GM12801 (cell line): Measurements from ENCODE around the gene PRDM16.

Source experiments
- TF ChIP-seq, protein P1 (sequence below): IDR thresholded peaks from one replicate; pipeline ENCODE4 v1.5.1; 2011; ENCODE audit warnings: control low read depth; ENCODE audit not compliant: insufficient read length; ENCODE audit errors: extremely low read depth

PRDM16 gene

DNA sequence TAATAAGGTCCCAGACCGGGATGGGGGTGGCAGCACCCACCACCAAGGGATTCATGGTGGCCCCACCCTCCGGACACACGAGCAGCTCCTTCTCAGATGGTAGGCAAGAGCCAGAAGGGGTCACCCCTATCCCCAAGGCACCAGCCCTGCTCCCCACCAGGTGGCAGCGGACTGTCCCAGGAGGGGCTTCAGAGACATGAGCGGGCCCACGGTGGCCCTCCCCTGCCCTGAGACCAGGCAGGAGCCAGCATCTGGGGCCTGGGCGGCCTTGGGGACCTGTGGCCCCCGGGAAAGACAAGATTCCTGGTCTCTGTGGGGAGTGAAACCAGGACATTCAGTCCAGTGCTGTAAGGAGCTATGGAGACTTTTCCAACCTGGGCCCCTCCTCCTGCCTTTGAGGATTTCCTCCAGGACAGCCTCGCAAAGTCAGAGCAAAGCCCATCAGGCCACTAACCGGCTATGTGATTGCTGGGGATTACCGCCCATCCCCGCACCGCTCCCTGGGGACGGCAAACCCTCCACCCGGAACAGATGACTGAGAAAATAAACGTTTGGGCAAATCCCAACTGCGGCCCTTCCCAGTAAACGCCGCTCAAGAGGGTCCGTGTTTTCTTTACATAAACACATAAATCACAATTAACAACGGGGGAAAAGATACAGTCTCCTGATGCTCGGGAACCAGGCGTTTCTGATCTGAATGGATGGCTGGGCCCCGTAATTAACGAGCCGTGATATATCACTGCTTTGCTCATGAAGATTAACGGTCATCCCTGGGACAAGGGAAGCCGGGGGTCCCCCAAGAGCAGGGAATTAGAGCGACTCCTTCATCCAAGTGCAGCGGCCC lies 334.6 kb downstream of the PRDM16 start:
- TF ChIP-seq, protein P1, sequence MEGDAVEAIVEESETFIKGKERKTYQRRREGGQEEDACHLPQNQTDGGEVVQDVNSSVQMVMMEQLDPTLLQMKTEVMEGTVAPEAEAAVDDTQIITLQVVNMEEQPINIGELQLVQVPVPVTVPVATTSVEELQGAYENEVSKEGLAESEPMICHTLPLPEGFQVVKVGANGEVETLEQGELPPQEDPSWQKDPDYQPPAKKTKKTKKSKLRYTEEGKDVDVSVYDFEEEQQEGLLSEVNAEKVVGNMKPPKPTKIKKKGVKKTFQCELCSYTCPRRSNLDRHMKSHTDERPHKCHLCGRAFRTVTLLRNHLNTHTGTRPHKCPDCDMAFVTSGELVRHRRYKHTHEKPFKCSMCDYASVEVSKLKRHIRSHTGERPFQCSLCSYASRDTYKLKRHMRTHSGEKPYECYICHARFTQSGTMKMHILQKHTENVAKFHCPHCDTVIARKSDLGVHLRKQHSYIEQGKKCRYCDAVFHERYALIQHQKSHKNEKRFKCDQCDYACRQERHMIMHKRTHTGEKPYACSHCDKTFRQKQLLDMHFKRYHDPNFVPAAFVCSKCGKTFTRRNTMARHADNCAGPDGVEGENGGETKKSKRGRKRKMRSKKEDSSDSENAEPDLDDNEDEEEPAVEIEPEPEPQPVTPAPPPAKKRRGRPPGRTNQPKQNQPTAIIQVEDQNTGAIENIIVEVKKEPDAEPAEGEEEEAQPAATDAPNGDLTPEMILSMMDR: no peak

DNA sequence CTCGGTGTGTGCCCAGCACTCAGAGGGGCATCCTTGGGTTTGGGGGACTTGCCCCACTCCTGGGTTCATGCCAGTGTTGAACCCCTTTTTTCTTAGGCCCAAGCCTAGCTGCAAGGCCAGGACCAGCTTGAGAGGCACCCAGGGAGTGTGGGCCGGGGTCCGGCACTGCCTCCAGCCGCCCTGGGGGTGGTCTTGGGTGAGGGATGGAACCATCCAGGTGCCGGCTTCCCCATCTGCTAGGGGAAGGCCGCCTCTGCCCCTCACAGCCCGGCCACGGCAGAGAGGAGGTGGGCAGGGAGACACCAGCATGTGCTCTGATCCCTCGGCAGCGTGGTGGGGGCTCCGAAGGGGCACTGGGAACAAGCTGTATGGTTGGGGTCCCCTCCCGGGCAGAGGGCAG lies 335.3 kb downstream of the PRDM16 start:
- TF ChIP-seq, protein P1: no peak

DNA sequence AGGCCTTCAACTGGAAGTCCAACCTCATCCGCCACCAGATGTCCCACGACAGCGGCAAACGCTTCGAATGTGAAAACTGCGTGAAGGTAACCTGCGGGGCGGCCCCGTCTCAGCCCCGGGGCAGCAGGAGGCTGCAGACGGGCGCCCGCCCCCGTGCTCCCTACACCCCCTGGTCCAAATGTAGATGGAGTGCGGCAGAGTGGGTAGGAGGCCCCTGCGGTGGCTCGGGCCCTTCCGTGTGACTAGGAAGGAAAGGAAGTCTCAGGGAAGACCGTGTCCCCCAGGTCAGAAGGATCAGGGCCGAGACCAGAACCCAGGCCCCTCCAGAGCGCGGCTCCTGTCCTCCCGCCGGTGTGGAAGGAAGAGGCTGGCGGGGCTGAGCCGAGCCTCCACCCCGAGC lies 335.8 kb downstream of the PRDM16 start:
- TF ChIP-seq, protein P1: no peak

DNA sequence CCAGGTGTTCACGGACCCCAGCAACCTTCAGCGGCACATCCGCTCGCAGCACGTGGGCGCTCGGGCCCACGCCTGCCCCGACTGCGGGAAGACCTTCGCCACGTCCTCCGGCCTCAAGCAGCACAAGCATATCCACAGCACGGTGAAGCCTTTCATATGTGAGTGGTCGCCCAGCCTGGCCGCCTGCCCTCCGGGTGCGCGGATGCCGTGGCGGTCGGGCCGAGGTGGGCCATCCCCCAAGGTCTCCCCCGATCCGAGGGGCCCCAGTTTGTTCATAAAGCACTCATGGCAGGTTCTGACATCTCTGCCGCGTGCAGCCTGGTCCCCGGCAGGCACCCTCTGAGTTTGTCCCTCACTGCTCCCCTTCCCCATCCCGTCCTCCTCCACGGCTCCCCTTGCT lies 336.5 kb downstream of the PRDM16 start:
- TF ChIP-seq, protein P1: no peak

DNA sequence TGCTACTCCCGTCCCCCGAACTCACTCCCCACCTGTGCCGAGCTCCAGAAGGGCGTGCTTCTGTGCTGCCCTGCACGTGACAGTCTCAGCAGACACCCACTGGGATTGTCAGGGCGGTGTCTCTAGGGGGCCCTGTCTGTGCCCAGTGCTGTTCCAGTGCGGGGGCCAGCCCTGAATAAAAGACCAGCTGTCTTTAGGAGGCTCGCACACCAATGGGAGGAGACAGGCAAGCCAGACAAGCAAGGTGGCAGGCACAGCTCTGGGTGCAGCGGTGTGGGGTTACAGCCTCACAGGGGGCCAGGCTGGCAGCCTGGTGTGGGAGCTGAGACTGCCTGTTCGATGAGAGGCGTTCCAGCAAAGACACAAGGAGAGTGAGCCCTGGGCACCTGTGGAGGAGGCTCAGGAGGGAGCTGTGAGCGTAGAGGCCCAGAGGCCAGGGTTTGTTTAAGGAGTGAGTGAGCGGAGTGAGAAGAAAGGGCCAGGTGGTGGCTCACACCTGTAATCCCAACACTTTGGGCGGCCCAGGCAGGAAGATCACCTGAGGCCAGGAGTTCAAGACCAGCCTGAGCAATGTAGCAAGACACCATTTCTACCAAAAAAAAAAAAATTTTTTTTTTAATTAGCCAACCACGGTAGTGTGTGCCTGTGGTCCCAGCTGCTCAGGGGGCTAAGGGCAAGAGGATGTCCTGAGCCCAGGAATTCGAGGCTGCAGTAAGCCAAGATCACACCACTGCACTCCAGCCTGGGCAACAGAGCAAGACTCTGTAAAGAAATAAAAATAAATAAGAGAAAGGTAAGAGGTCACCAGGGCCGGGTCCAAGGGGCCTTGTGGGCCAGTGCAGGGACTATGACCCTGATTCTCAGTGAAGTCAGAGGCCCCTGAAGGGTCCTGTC lies 337.2 kb downstream of the PRDM16 start:
- TF ChIP-seq, protein P1: no peak

DNA sequence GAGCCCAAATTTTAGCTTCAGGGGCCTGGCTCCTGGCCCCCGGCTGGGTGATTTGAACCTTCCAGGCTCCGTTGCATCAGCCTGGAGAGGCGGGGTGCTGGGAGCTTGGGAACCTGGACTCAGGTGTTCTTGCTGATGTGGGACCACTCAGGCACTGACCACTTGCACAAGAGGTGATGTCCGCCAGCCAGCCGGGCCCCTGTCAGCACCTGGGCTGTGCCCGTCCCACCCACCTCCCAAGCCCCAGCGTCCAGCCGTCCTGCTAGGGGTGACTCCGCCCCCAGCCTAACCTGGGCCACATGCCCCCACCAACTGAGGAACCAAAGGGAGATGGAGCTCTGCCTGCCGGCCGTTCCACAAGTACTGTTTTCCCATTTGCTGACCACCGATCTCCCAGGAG lies 338.0 kb downstream of the PRDM16 start:
- TF ChIP-seq, protein P1: no peak

DNA sequence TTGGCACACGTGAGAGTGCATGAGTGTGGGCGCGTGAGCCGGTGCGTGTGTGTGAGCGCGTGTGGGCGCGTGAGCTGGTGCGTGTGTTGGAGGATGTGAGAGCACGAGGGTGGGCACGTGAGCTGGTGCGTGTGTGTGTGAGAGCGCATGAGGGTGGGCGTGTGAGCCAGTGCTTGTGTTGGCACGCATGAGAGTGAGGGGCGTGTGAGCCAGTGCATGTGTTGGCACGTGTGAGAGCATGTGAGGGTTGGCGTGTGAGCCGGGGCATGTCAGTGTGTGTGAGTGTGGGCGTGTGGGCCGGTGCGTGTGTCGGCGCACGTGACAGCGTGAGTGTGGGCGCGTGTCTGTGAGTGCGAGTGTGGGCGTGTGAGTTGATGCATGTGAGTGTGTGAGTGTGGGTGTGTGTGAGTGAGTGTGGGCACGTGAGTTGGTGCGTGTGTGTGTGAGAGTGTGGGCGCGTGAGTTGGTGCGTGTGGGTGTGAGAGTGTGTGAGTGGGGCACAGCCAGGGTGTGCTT lies 339.8 kb downstream of the PRDM16 start:
- TF ChIP-seq, protein P1: no peak
